ENCODE results near the gene CHST3. TPM values are rescaled to one million over a fixed set of nuclear protein-coding genes. Genes with fewer than 3 reads are reported as not detected.
"Not testable (repeated sequence)": the region's sequence is repeated elsewhere in the genome, so short reads cannot be mapped to it uniquely, and the experiment has no call there.

CHST3 gene
- total RNA-seq, 4 donors from 2014 or later = 41.2 to 56.4 (median 47.4) TPM

- TF ChIP-seq POLR2A (IDR thresholded peaks at IDR 0.05) (peak in 1 of 2 donors; percentile 7), CTCF (IDR thresholded peaks at IDR 0.05) (no peak)
- Histone ChIP-seq H3K27ac (peak overlapping the region; percentile 97 to 99 (median 98)), H3K9me3 (no peaks in the 10 kb centered on the region), H3K4me1 (peaks cover 0 to 63% (median 46%) of the 10 kb centered on the region in 4 donors), H3K27me3 (no peaks in the 10 kb centered on the region), H3K36me3 (no peaks in the 10 kb centered on the region), H3K4me3 (peak overlapping the region; percentile 36 to 95 (median 68))
- 9 to 35% methylated on average over 3 to 4 of the region's 4 CpGs for WGBS, 2 donors
- no peak for DNase-seq (ENCODE audit: low spot score in 2 of 2)
Observed at GRCh38 chr10:71965623-71966022, 1.4 kb downstream of the CHST3 start.

GRCh38 chr10:71966046-71967004 is 2.1 kb downstream of the CHST3 start:
- Histone ChIP-seq H3K27me3 (no peaks in the 10 kb centered on the region), H3K36me3 (no peaks in the 10 kb centered on the region), H3K4me1 (peaks cover 0 to 70% (median 49%) of the 10 kb centered on the region in 4 donors), H3K9me3 (no peaks in the 10 kb centered on the region), H3K27ac (peak overlapping the region; percentile 97 to 99 (median 98)), H3K4me3 (peak overlapping the region; percentile 36 to 95 (median 68))
- DNase-seq (ENCODE audit: low spot score in 2 of 2) = no peak
- WGBS, 2 donors = 41 to 45% methylated on average over 6 of the region's 6 CpGs
- peak in 1 of 5 experiments; percentile 7 for TF ChIP-seq CTCF (IDR thresholded peaks at IDR 0.05)
- no peak for TF ChIP-seq POLR2A (IDR thresholded peaks at IDR 0.05)
- TF ChIP-seq EP300 (IDR thresholded peaks at IDR 0.05) = peak in 1 of 2 donors; percentile 58

GRCh38 chr10:71967958-71968357 is 3.8 kb downstream of the CHST3 start:
- DNase-seq (ENCODE audit: low spot score in 2 of 2); H3K4me3 ChIP-seq; H3K9me3 ChIP-seq; H3K36me3 ChIP-seq; H3K27me3 ChIP-seq: not testable (repeated sequence)
- Histone ChIP-seq H3K4me1 (peaks cover 0 to 84% (median 64%) of the 10 kb centered on the region in 4 donors), H3K27ac (peak overlapping the region in 2 of 4 donors; percentile 98 to 99)
- 53 to 74% methylated on average over 8 of the region's 8 CpGs for whole genome bisulfite sequencing, 2 donors

GRCh38 chr10:71968553-71969474 is 4.6 kb downstream of the CHST3 start:
- Histone ChIP-seq H3K4me3 (no peak overlapping the region), H3K27ac (peak overlapping the region; percentile 72 to 99 (median 85)), H3K9me3 (no peaks in the 10 kb centered on the region), H3K27me3 (no peaks in the 10 kb centered on the region), H3K36me3 (no peaks in the 10 kb centered on the region), H3K4me1 (peaks cover 0 to 84% (median 66%) of the 10 kb centered on the region in 4 donors)
- WGBS, 2 donors = 58% methylated on average over 11 of the region's 11 CpGs
- no peak for DNase-seq (ENCODE audit: low spot score in 2 of 2)
- TF ChIP-seq EP300 (IDR thresholded peaks at IDR 0.05) (no peak), CTCF (IDR thresholded peaks at IDR 0.05) (no peak), POLR2A (IDR thresholded peaks at IDR 0.05) (no peak)

GRCh38 chr10:71969929-71970328 is 5.7 kb downstream of the CHST3 start:
- no peak for DNase-seq (ENCODE audit: low spot score in 2 of 2)
- Histone ChIP-seq H3K4me1 (peaks cover 0 to 93% (median 75%) of the 10 kb centered on the region in 4 donors), H3K36me3 (no peaks in the 10 kb centered on the region), H3K4me3 (peak overlapping the region in 1 of 4 donors; percentile 35), H3K9me3 (no peaks in the 10 kb centered on the region), H3K27me3 (no peaks in the 10 kb centered on the region), H3K27ac (peak overlapping the region; percentile 72 to 99 (median 85))
- TF ChIP-seq POLR2A (IDR thresholded peaks at IDR 0.05) (no peak), EP300 (IDR thresholded peaks at IDR 0.05) (no peak), CTCF (IDR thresholded peaks at IDR 0.05) (no peak)
- 23 to 31% methylated on average over 10 of the region's 10 CpGs for WGBS, 2 donors

All from tibial nerve (tissue), 4 donors.